Measurements from ENCODE around the gene OR2AE1. TPM values are rescaled to one million over a fixed set of nuclear protein-coding genes. Genes with fewer than 3 reads are reported as not detected.

Gene OR2AE1
- total and polyA plus RNA-seq, 9 of the 15 experiments (the other 6 are each of a cell fraction or from before 2014, with no cell fraction given) = 0.27 TPM; not detected in 8

GRCh38 chr7:99876491-99876890, 342 bp downstream of the OR2AE1 start (continued):
- TF ChIP-seq REST (IDR thresholded peaks at IDR 0.05; ENCODE audit: borderline replicate concordance) (peak; percentile 74), REST (CRISPR knock-in tag; IDR thresholded peaks at IDR 0.05; ENCODE audit: low read depth) (no peak), MEIS2 (IDR thresholded peaks at IDR 0.05; ENCODE audit: partially characterized antibody) (peak; percentile 65), ZBTB1 (CRISPR knock-in tag; IDR thresholded peaks at IDR 0.05; ENCODE audit: borderline replicate concordance, low read depth) (no peak), RCOR1 (IDR thresholded peaks at IDR 0.05; ENCODE audit: borderline replicate concordance in 1 of 2, low read depth in 2 of 2, low read length in 2 of 2) (peak in 1 of 2 experiments; percentile 44; a peak in 1 of 4 replicates), THAP12 (CRISPR knock-in tag; IDR thresholded peaks at IDR 0.05) (no peak), SRSF9 (IDR thresholded peaks at IDR 0.05; ENCODE audit: borderline replicate concordance, low read depth, low read length) (no peak), NCOA2 (IDR thresholded peaks at IDR 0.05; ENCODE audit: partially characterized antibody in 2 of 2) (no peak), DIDO1 (tag; IDR thresholded peaks at IDR 0.05; ENCODE audit: low read depth) (no peak), NUFIP1 (IDR thresholded peaks at IDR 0.05; ENCODE audit: partially characterized antibody) (no peak), ATF2 (CRISPR knock-in tag; IDR thresholded peaks at IDR 0.05) (no peak), CBX3 (IDR thresholded peaks at IDR 0.05; ENCODE audit: borderline replicate concordance in 1 of 2, low read length in 2 of 2) (no peak), MTA1 (IDR thresholded peaks at IDR 0.05; ENCODE audit: borderline replicate concordance) (no peak), PHF20 (IDR thresholded peaks at IDR 0.05; ENCODE audit: partially characterized antibody) (no peak), MAFK (IDR thresholded peaks at IDR 0.05; ENCODE audit: low read length) (no peak), YBX1 (IDR thresholded peaks at IDR 0.05) (no peak), CTBP1 (IDR thresholded peaks at IDR 0.05; ENCODE audit: borderline replicate concordance) (peak; percentile 75; the same call in 1 of the 2 replicates), PCBP2 (IDR thresholded peaks at IDR 0.05; ENCODE audit: low read depth, low read length, poor library complexity, severe bottlenecking) (no peak), HDAC6 (IDR thresholded peaks at IDR 0.05; ENCODE audit: low read depth, low read length) (no peak)

Measured in K562 (cell line).